NCI-H82 (cell line): ENCODE results near the gene PTGER1.

Experiments used
- DNase-seq: peaks from one replicate; lab custom pipeline; 2025; lab: John Stamatoyannopoulos, UW

PTGER1 gene

GRCh38 chr19:14441041-14441938 is 33.9 kb downstream of the PTGER1 start:
- no peak for DNase-seq

GRCh38 chr19:14440049-14440448 is 35.1 kb downstream of the PTGER1 start:
- no peak for DNase-seq

GRCh38 chr19:14439014-14439413 is 36.1 kb downstream of the PTGER1 start:
- no peak for DNase-seq

GRCh38 chr19:14437578-14438140 is 37.5 kb downstream of the PTGER1 start:
- DNase-seq, result no peak

- no peak for DNase-seq
Measured at GRCh38 chr19:14435320-14436050, 39.7 kb downstream of the PTGER1 start.

- no peak for DNase-seq
Measured at GRCh38 chr19:14434543-14435319, 40.4 kb downstream of the PTGER1 start.

- peak; percentile 53 for DNase-seq
Measured at GRCh38 chr19:14433554-14434501, 41.3 kb downstream of the PTGER1 start.

GRCh38 chr19:14432791-14433553 is 42.2 kb downstream of the PTGER1 start, which contains the start of gene PKN1:
Gene PKN1, plus strand, starts transcription at chr19:14433306. Its CDS starts 216 bp downstream, at chr19:14433522.
- DNase-seq, result peak; percentile 86

- DNase-seq, result no peak
Measured at GRCh38 chr19:14430712-14431111, 44.4 kb downstream of the PTGER1 start.

GRCh38 chr19:14428882-14429416 is 46.2 kb downstream of the PTGER1 start:
- no peak for DNase-seq

GRCh38 chr19:14427461-14427860 is 47.7 kb downstream of the PTGER1 start:
- no peak for DNase-seq

- no peak for DNase-seq
Measured at GRCh38 chr19:14425696-14426138, 49.4 kb downstream of the PTGER1 start.
